ENCODE results near the gene PRF1. TPM values are rescaled to one million over a fixed set of nuclear protein-coding genes. Genes with fewer than 3 reads are reported as not detected.
"Not testable (repeated sequence)": the region's sequence is repeated elsewhere in the genome, so short reads cannot be mapped to it uniquely, and the experiment has no call there.

The PRF1 gene
- total RNA-seq, 1 donor from 2014 or later: 0.79 TPM

- DNase-seq: no peak
Observed at GRCh38 chr10:70593513-70593890, 9.0 kb downstream of the PRF1 start.

GRCh38 chr10:70592746-70593512 lies 9.6 kb downstream of the PRF1 start:
- DNase-seq: no peak

GRCh38 chr10:70592186-70592735 lies 10.3 kb downstream of the PRF1 start:
- DNase-seq: no peak

GRCh38 chr10:70590655-70591416 lies 11.7 kb downstream of the PRF1 start:
- no peak for DNase-seq

GRCh38 chr10:70589762-70590654 lies 12.5 kb downstream of the PRF1 start:
- peak; percentile 81 for DNase-seq

- DNase-seq: no peak
Observed at GRCh38 chr10:70588859-70589570, 13.5 kb downstream of the PRF1 start.

GRCh38 chr10:70588255-70588654 lies 14.3 kb downstream of the PRF1 start:
- no peak for DNase-seq

- DNase-seq: no peak
Observed at GRCh38 chr10:70587045-70587658, 15.4 kb downstream of the PRF1 start.

- DNase-seq: no peak
Observed at GRCh38 chr10:70586348-70586930, 16.1 kb downstream of the PRF1 start.

GRCh38 chr10:70585578-70586169 lies 16.9 kb downstream of the PRF1 start:
- DNase-seq: no peak

- peak; percentile 60 for DNase-seq
Observed at GRCh38 chr10:70584909-70585544, 17.5 kb downstream of the PRF1 start.

- no peak for DNase-seq
Observed at GRCh38 chr10:70584366-70584765, 18.2 kb downstream of the PRF1 start.

- DNase-seq: no peak
Observed at GRCh38 chr10:70583669-70584037, 18.9 kb downstream of the PRF1 start.

GRCh38 chr10:70582793-70583668 lies 19.5 kb downstream of the PRF1 start:
- DNase-seq: no peak

GRCh38 chr10:70581176-70581575 lies 21.4 kb downstream of the PRF1 start:
- not testable (repeated sequence) for DNase-seq

- no peak for DNase-seq
Observed at GRCh38 chr10:70579234-70580002, 23.1 kb downstream of the PRF1 start.

- no peak for DNase-seq
Observed at GRCh38 chr10:70578371-70578947, 24.1 kb downstream of the PRF1 start.

Data from skin of body (tissue), 2 donors.